Measurements from ENCODE around the gene SELENOS.

DNA sequence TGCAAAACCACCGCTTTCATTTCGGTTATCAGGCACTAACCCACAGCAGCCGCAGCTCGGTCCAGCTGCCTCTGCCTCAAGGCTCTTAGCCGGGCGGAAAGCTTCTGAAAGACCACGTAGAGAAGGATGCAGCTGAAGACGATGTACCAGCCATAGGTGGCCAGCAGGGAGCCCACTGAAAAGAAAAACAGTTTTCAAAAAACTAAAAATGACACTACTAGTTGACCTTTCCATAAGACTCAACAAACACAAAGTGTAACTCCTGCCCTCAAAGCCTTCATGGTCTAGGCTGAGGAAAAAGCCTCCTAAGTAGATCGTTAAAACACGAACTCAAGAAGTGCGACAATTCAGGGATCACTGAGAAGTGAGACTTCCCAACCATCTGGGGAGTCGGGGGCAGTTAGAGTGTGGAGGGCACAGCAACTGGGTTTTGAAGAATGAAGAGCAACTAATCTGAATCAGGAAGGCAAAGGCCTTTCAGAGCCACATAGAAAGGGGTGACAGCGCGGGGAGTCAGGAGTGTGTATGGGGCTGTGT is 716 bp downstream of the SELENOS start:
- TF ChIP-seq, protein P1, sequence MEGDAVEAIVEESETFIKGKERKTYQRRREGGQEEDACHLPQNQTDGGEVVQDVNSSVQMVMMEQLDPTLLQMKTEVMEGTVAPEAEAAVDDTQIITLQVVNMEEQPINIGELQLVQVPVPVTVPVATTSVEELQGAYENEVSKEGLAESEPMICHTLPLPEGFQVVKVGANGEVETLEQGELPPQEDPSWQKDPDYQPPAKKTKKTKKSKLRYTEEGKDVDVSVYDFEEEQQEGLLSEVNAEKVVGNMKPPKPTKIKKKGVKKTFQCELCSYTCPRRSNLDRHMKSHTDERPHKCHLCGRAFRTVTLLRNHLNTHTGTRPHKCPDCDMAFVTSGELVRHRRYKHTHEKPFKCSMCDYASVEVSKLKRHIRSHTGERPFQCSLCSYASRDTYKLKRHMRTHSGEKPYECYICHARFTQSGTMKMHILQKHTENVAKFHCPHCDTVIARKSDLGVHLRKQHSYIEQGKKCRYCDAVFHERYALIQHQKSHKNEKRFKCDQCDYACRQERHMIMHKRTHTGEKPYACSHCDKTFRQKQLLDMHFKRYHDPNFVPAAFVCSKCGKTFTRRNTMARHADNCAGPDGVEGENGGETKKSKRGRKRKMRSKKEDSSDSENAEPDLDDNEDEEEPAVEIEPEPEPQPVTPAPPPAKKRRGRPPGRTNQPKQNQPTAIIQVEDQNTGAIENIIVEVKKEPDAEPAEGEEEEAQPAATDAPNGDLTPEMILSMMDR (IDR thresholded peaks at IDR 0.05), result peak in 2 of 3 experiments; percentile 7 to 38
- TF ChIP-seq POLR2AphosphoS5 (IDR thresholded peaks at IDR 0.05) (no peak), POLR2A (IDR thresholded peaks at IDR 0.05; ENCODE audit: low read depth) (no peak)

Measured in esophagus muscularis mucosa (tissue), 3 donors.